Thyroid gland (tissue), 4 donors: ENCODE data around the gene ACSS3. TPM values are rescaled to one million over a fixed set of nuclear protein-coding genes. Genes with fewer than 3 reads are reported as not detected.

ENCODE experiments used
- DNase-seq, 2 donors: peaks; one replicate each; pipeline ENCODE4 v3.0.0-alpha.2; 2019
- H3K27ac ChIP-seq, 3 donors: fragments of 200-600 bp; sonication (generic); 1 replicate in 2 of 3; 2 replicates in 1 of 3; pipeline ENCODE4 v1.5.1; 2016 to 2019; ENCODE audit warnings: mild to moderate bottlenecking in 1 of 3, moderate library complexity in 1 of 3
- H3K27me3 ChIP-seq: fragments of 200-600 bp; sonication (generic); one replicate; pipeline ENCODE4 v1.5.1; 2019
- H3K36me3 ChIP-seq, 2 donors: fragments of 200-600 bp; sonication (generic); one replicate each; pipeline ENCODE4 v1.5.1; 2016 to 2019
- H3K4me1 ChIP-seq, 2 donors: fragments of 200-600 bp; sonication (generic); one replicate each; pipeline ENCODE4 v1.5.1; 2017 to 2019
- H3K4me3 ChIP-seq, 3 donors: fragments of 200-600 bp; sonication (generic); replicated peaks in 1 of 3; 1 replicate in 2 of 3; 2 replicates in 1 of 3; pipeline ENCODE4 v1.5.1; 2016; ENCODE audit warnings: mild to moderate bottlenecking in 1 of 3
- H3K9me3 ChIP-seq: fragments of 200-600 bp; sonication (generic); one replicate; pipeline ENCODE4 v1.5.1; 2017
- CTCF ChIP-seq, 6 experiments: fragments of 200-600 bp in 3 of 6; fragments of 450-650 bp in 3 of 6; sonication (generic) in 3 of 6; IDR thresholded peaks; one replicate each; pipeline ENCODE4 v1.5.1; 2016 to 2019; ENCODE audit warnings: antibody characterized with exemption in 6 of 6, mild to moderate bottlenecking in 2 of 6, inconsistent platforms in 1 of 6, moderate library complexity in 1 of 6
- POLR2A ChIP-seq, 2 donors: fragments of 450-650 bp; IDR thresholded peaks; one replicate each; pipeline ENCODE4 v1.6.1; 2017; ENCODE audit warnings: antibody characterized with exemption in 2 of 2, mild to moderate bottlenecking in 2 of 2, moderate library complexity in 1 of 2
- WGBS, 2 donors: methylation state at CpG; one replicate each; pipeline ENCODE4 v1.1.5; 2017; 5-methylcytosine and 5-hydroxymethylcytosine counted together
- intact Hi-C: fragments of 100-400 bp; cut with DNase I; formaldehyde crosslinking; loops from one replicate; pipeline ENCODE4 v1.15.1; 2023
- total RNA-seq, 4 donors: library from RNA; depleted of rRNA; stranded (reverse); fragments of >200 nt; gene quantifications; one replicate each; pipeline ENCODE4 v1.2.3, GENCODE V29; 2016

Gene ACSS3
- total RNA-seq, 4 donors from 2014 or later = 32.5 to 63.8 (median 41.0) TPM

- Histone ChIP-seq H3K4me1 (no peaks in the 10 kb centered on the region), H3K9me3 (no peaks in the 10 kb centered on the region), H3K4me3 (no peak overlapping the region), H3K36me3 (no peaks in the 10 kb centered on the region), H3K27ac (no peak overlapping the region), H3K27me3 (no peaks in the 10 kb centered on the region)
- no peak for DNase-seq
- TF ChIP-seq CTCF (IDR thresholded peaks at IDR 0.05) (no peak), POLR2A (IDR thresholded peaks at IDR 0.05) (no peak)
- WGBS, 2 donors = 84 to 100% methylated on average over 4 of the region's 4 CpGs
- intact Hi-C loops = no loop called here
Measured at GRCh38 chr12:81162391-81163136, 84.7 kb downstream of the ACSS3 start.

DNA sequence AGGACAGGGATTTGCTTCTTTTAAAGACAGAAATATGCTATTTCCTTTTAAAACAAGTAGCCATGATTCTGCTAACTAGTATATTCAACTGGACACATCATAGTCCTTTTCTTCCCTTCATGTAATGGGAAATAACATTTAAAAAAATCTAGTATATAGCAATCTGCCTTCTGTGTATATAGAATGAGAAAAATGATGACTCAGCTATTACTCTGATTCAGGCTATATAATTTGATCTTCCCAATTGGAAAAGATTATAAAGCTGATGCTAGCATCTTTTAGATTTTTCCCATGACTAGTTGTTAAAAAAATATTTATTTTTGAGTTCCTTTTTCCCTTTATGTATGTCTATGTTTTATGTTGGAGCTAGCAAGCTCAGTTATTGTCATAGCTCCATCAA lies 86.9 kb downstream of the ACSS3 start:
- no peak overlapping the region for H3K4me3 ChIP-seq
- intact Hi-C loops = no loop called here
- DNase-seq = no peak
- H3K27ac ChIP-seq = no peak overlapping the region
- TF ChIP-seq POLR2A (IDR thresholded peaks at IDR 0.05) (no peak), CTCF (IDR thresholded peaks at IDR 0.05) (no peak)
- H3K9me3 ChIP-seq = no peaks in the 10 kb centered on the region
- H3K4me1 ChIP-seq = no peaks in the 10 kb centered on the region
- no peaks in the 10 kb centered on the region for H3K36me3 ChIP-seq
- H3K27me3 ChIP-seq = no peaks in the 10 kb centered on the region

DNA sequence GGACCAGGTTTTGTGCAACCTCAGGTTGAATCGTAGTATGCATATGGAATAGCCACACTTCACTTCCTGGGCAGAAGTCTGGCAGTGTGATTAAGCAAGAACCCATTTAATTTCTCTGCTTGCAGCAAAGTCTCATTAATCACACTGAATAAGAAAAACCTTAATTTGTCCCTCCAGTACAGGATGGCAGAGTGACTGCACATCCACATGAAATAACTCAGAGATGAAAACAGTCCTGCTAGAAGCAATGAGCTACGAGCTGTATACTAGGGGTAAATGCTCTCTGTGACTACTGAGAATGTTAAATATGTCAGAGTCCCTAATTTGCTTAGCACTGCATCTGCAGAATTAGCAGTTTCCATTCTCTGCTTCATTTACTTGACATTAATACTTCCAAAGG lies 88.9 kb downstream of the ACSS3 start:
- 84 to 94% methylated on average over 2 of the region's 2 CpGs for WGBS, 2 donors
- Histone ChIP-seq H3K27ac (no peak overlapping the region), H3K4me3 (no peak overlapping the region), H3K9me3 (no peaks in the 10 kb centered on the region), H3K36me3 (no peaks in the 10 kb centered on the region), H3K4me1 (no peaks in the 10 kb centered on the region), H3K27me3 (no peaks in the 10 kb centered on the region)
- TF ChIP-seq POLR2A (IDR thresholded peaks at IDR 0.05) (no peak), CTCF (IDR thresholded peaks at IDR 0.05) (no peak)
- intact Hi-C loops = no loop called here
- DNase-seq = no peak

GRCh38 chr12:81167694-81168093 lies 89.8 kb downstream of the ACSS3 start:
- Histone ChIP-seq H3K9me3 (no peaks in the 10 kb centered on the region), H3K4me3 (no peak overlapping the region), H3K36me3 (no peaks in the 10 kb centered on the region), H3K27ac (no peak overlapping the region), H3K4me1 (no peaks in the 10 kb centered on the region), H3K27me3 (no peaks in the 10 kb centered on the region)
- intact Hi-C loops = no loop called here
- no peak for DNase-seq
- TF ChIP-seq POLR2A (IDR thresholded peaks at IDR 0.05) (no peak), CTCF (IDR thresholded peaks at IDR 0.05) (no peak)
- 77 to 89% methylated on average over 1 of the region's 1 CpG for WGBS, 2 donors

- Histone ChIP-seq H3K9me3 (no peaks in the 10 kb centered on the region), H3K4me3 (no peak overlapping the region), H3K36me3 (no peaks in the 10 kb centered on the region), H3K27me3 (no peaks in the 10 kb centered on the region), H3K27ac (no peak overlapping the region), H3K4me1 (no peaks in the 10 kb centered on the region)
- TF ChIP-seq CTCF (IDR thresholded peaks at IDR 0.05) = no peak
- TF ChIP-seq POLR2A (IDR thresholded peaks at IDR 0.05) = no peak
- DNase-seq = no peak
- intact Hi-C loops = no loop called here
- WGBS, 2 donors = 89 to 94% methylated on average over 3 of the region's 3 CpGs
Measured at GRCh38 chr12:81168445-81168844, 90.6 kb downstream of the ACSS3 start.
